ENCODE measurements around the gene ENDOU.

Gene ENDOU

GRCh38 chr12:47717046-47717442 lies 8.2 kb downstream of the ENDOU start:
- TF ChIP-seq CTCF (IDR thresholded peaks at IDR 0.05; ENCODE audit: borderline replicate concordance, extremely low read depth, low read length, poor library complexity, severe bottlenecking) (no peak), EZH2 (IDR thresholded peaks at IDR 0.05; ENCODE audit: borderline replicate concordance, low read depth, low read length, severe bottlenecking) (no peak)
- Histone ChIP-seq H3K4me3 (ENCODE audit: low read depth in 1 of 2, low read length in 2 of 2) (no peak overlapping the region), H3K79me2 (ENCODE audit: insufficient read depth, low read length) (no peaks in the 10 kb centered on the region), H3K4me2 (ENCODE audit: insufficient read depth, low read length) (no peak overlapping the region), H4K20me1 (ENCODE audit: insufficient read depth, low read length) (0 out of 2 replicates have a peak, but pooled peaks cover 2% of the 10 kb centered on the region), H2AFZ (ENCODE audit: low read depth, low read length) (no peak overlapping the region), H3K9ac (ENCODE audit: low read depth, low read length) (no peak overlapping the region), H3K27me3 (ENCODE audit: insufficient read depth, low read length, poor library complexity) (no peaks in the 10 kb centered on the region), H3K27ac (ENCODE audit: low read length) (no peak overlapping the region), H3K9me3 (ENCODE audit: insufficient read depth, low read length, severe bottlenecking) (no peaks in the 10 kb centered on the region), H3K4me1 (ENCODE audit: insufficient read depth, low read length) (no peaks in the 10 kb centered on the region; the same call in 1 of the 2 replicates), H3K36me3 (ENCODE audit: insufficient read depth, low read length) (no peaks in the 10 kb centered on the region)
- peak; percentile 2 for DNase-seq
- ATAC-seq (ENCODE audit: insufficient read depth, low read depth): no peak

- Histone ChIP-seq H3K4me2 (ENCODE audit: insufficient read depth, low read length) (no peak overlapping the region), H3K27me3 (ENCODE audit: insufficient read depth, low read length, poor library complexity) (no peaks in the 10 kb centered on the region), H3K4me1 (ENCODE audit: insufficient read depth, low read length) (no peaks in the 10 kb centered on the region; the same call in 1 of the 2 replicates), H2AFZ (ENCODE audit: low read depth, low read length) (no peak overlapping the region), H3K9ac (ENCODE audit: low read depth, low read length) (no peak overlapping the region), H3K9me3 (ENCODE audit: insufficient read depth, low read length, severe bottlenecking) (no peaks in the 10 kb centered on the region), H4K20me1 (ENCODE audit: insufficient read depth, low read length) (0 out of 2 replicates have a peak, but pooled peaks cover 2% of the 10 kb centered on the region), H3K79me2 (ENCODE audit: insufficient read depth, low read length) (no peaks in the 10 kb centered on the region), H3K27ac (ENCODE audit: low read length) (no peak overlapping the region), H3K36me3 (ENCODE audit: insufficient read depth, low read length) (no peaks in the 10 kb centered on the region), H3K4me3 (ENCODE audit: low read depth in 1 of 2, low read length in 2 of 2) (no peak overlapping the region)
- ATAC-seq (ENCODE audit: insufficient read depth, low read depth) (no peak), DNase-seq (no peak)
- TF ChIP-seq EZH2 (IDR thresholded peaks at IDR 0.05; ENCODE audit: borderline replicate concordance, low read depth, low read length, severe bottlenecking) (no peak), CTCF (IDR thresholded peaks at IDR 0.05; ENCODE audit: borderline replicate concordance, extremely low read depth, low read length, poor library complexity, severe bottlenecking) (no peak)
Observed at GRCh38 chr12:47715877-47716548, 9.3 kb downstream of the ENDOU start.

- Histone ChIP-seq H3K4me3 (ENCODE audit: low read depth in 1 of 2, low read length in 2 of 2) (no peak overlapping the region), H3K79me2 (ENCODE audit: insufficient read depth, low read length) (no peaks in the 10 kb centered on the region), H3K9me3 (ENCODE audit: insufficient read depth, low read length, severe bottlenecking) (no peaks in the 10 kb centered on the region), H3K4me1 (ENCODE audit: insufficient read depth, low read length) (no peaks in the 10 kb centered on the region; the same call in 1 of the 2 replicates), H3K9ac (ENCODE audit: low read depth, low read length) (no peak overlapping the region), H3K27me3 (ENCODE audit: insufficient read depth, low read length, poor library complexity) (no peaks in the 10 kb centered on the region), H3K27ac (ENCODE audit: low read length) (no peak overlapping the region), H3K36me3 (ENCODE audit: insufficient read depth, low read length) (no peaks in the 10 kb centered on the region), H3K4me2 (ENCODE audit: insufficient read depth, low read length) (no peak overlapping the region), H2AFZ (ENCODE audit: low read depth, low read length) (no peak overlapping the region), H4K20me1 (ENCODE audit: insufficient read depth, low read length) (0 out of 2 replicates have a peak, but pooled peaks cover 2% of the 10 kb centered on the region)
- TF ChIP-seq EZH2 (IDR thresholded peaks at IDR 0.05; ENCODE audit: borderline replicate concordance, low read depth, low read length, severe bottlenecking) (no peak), CTCF (IDR thresholded peaks at IDR 0.05; ENCODE audit: borderline replicate concordance, extremely low read depth, low read length, poor library complexity, severe bottlenecking) (peak; percentile 84)
- DNase-seq (peak; percentile 79), ATAC-seq (ENCODE audit: insufficient read depth, low read depth) (peak; percentile 94)
Observed at GRCh38 chr12:47715393-47715876, 9.9 kb downstream of the ENDOU start.
